B cell (primary cell): Measurements from ENCODE around the gene PRDM15. TPM values are rescaled to one million over a fixed set of nuclear protein-coding genes. Genes with fewer than 3 reads are reported as not detected.

Experiments used
- ATAC-seq: fragments of 200-7000 bp; cut with Tn5 transposase; one replicate; pipeline ENCODE4 v1.10.0; 2021; ENCODE audit warnings: low read depth, mild to moderate bottlenecking, moderate number of reproducible peaks, moderate library complexity
- CTCF ChIA-PET: fragments of 350-600 bp; sonication (Branson Sonifier 250); formaldehyde crosslinking; loops from one replicate; lab custom pipeline; 2021; ENCODE audit warnings: antibody characterized with exemption, inconsistent platforms; lab: Charles Lee
- POLR2A ChIA-PET: fragments of 350-600 bp; sonication (Branson Sonifier 250); formaldehyde crosslinking; loops from one replicate; lab custom pipeline; 2021; ENCODE audit warnings: antibody characterized with exemption; lab: Charles Lee
- DNase-seq: peaks from one replicate; pipeline ENCODE4 v3.0.0; 2013
- H2AFZ ChIP-seq: 2 replicates; pipeline ENCODE4 v1.6.1; 2012; ENCODE audit warnings: mild to moderate bottlenecking, low read depth, low read length; ENCODE audit not compliant: insufficient read depth, poor library complexity, severe bottlenecking
- H3K27ac ChIP-seq, 2 donors: 1 replicate in 1 of 2; 2 replicates in 1 of 2; pipeline ENCODE4 v1.5.1; 2012 to 2013; ENCODE audit warnings: low read length in 2 of 2, mild to moderate bottlenecking in 2 of 2, moderate library complexity in 1 of 2
- H3K27me3 ChIP-seq, 4 experiments: fragments of 200-600 bp in 1 of 4; sonication (generic) in 1 of 4; replicated peaks in 1 of 4; 1 replicate in 2 of 4; 2 replicates in 2 of 4; pipeline versions ENCODE4 v1.6.1 to v1.7.0; 2013 to 2016; ENCODE audit warnings: low read length in 3 of 4, mild to moderate bottlenecking in 2 of 4, mixed read lengths in 1 of 4, moderate library complexity in 1 of 4; ENCODE audit not compliant: insufficient read depth in 4 of 4, control insufficient read depth in 3 of 4; ENCODE audit errors: control extremely low read depth in 1 of 4
- H3K36me3 ChIP-seq, 2 experiments: replicated peaks in 1 of 2; 1 replicate in 1 of 2; 2 replicates in 1 of 2; pipeline versions ENCODE4 v1.6.1 to v1.7.1; 2013; ENCODE audit warnings: low read length in 1 of 2; ENCODE audit not compliant: insufficient read depth in 2 of 2, control insufficient read depth in 1 of 2; ENCODE audit errors: control extremely low read depth in 1 of 2, extremely low read depth in 1 of 2
- H3K4me1 ChIP-seq, 2 donors: fragments of 200-600 bp in 1 of 2; sonication (generic) in 1 of 2; 1 replicate in 1 of 2; 2 replicates in 1 of 2; pipeline versions ENCODE4 v1.5.1 to v1.6.1; 2013 to 2017; ENCODE audit warnings: low read length in 2 of 2; ENCODE audit not compliant: control insufficient read depth in 2 of 2, insufficient read depth in 2 of 2
- H3K4me2 ChIP-seq: replicated peaks from 2 replicates; pipeline ENCODE3; 2012; ENCODE audit warnings: mild to moderate bottlenecking, low read depth, low read length; ENCODE audit not compliant: poor library complexity, severe bottlenecking
- H3K4me3 ChIP-seq, 5 experiments: fragments of 200-600 bp in 1 of 5; sonication (generic) in 1 of 5; 1 replicate in 3 of 5; 2 replicates in 2 of 5; pipeline versions ENCODE4 v1.5.1 to v1.7.0; 2011 to 2016; ENCODE audit warnings: low read length in 4 of 5, mild to moderate bottlenecking in 4 of 5, low read depth in 2 of 5, control low read depth in 1 of 5, moderate library complexity in 1 of 5; ENCODE audit not compliant: insufficient read depth in 1 of 5; ENCODE audit errors: control extremely low read depth in 1 of 5, extremely low read depth in 1 of 5
- H3K79me2 ChIP-seq: fragments of 200-600 bp; sonication (generic); one replicate; pipeline ENCODE4 v1.6.0; 2016; ENCODE audit warnings: low read length; ENCODE audit not compliant: control insufficient read depth, insufficient read depth
- H3K9ac ChIP-seq: fragments of 200-600 bp; sonication (generic); 2 replicates; pipeline ENCODE4 v1.6.1; 2017; ENCODE audit warnings: mild to moderate bottlenecking, low read length, moderate library complexity
- H3K9me3 ChIP-seq, 3 donors: one replicate each; pipeline versions ENCODE4 v1.6.1 to v1.7.1; 2013; ENCODE audit warnings: low read length in 2 of 3; ENCODE audit not compliant: control insufficient read depth in 2 of 3, insufficient read depth in 1 of 3; ENCODE audit errors: control extremely low read depth in 1 of 3
- H4K20me1 ChIP-seq: 2 replicates; pipeline ENCODE4 v1.6.0; 2012; ENCODE audit warnings: mild to moderate bottlenecking, low read length; ENCODE audit not compliant: insufficient read depth, control insufficient read depth, poor library complexity, severe bottlenecking
- H3K27ac Mint-ChIP-seq: one replicate; pipeline ENCODE4 v1.8.0; 2021; ENCODE audit warnings: mixed read lengths
- H3K27me3 Mint-ChIP-seq: one replicate; pipeline ENCODE4 v1.8.0; 2021; ENCODE audit warnings: mixed read lengths
- H3K4me1 Mint-ChIP-seq: one replicate; pipeline ENCODE4 v1.8.0; 2021; ENCODE audit warnings: mixed read lengths
- H3K4me3 Mint-ChIP-seq: one replicate; pipeline ENCODE4 v1.8.0; 2021; ENCODE audit warnings: mixed read lengths
- H3K9me3 Mint-ChIP-seq: one replicate; pipeline ENCODE4 v1.8.0; 2022; ENCODE audit warnings: mixed read lengths; ENCODE audit not compliant: insufficient read depth
- CTCF ChIP-seq: fragments of 200-600 bp; IDR thresholded peaks from one replicate; pipeline ENCODE4 v1.8.0; 2022; ENCODE audit warnings: antibody characterized with exemption, mild to moderate bottlenecking
- EZH2 ChIP-seq: IDR thresholded peaks from 2 replicates; pipeline ENCODE4 v1.6.1; 2012; ENCODE audit warnings: borderline replicate concordance, low read depth, mild to moderate bottlenecking, moderate library complexity, low read length; ENCODE audit not compliant: insufficient read depth, poor library complexity, severe bottlenecking
- WGBS: methylation state at CpG from one replicate; pipeline ENCODE4 v1.1.5; 2013; ENCODE audit warnings: missing lambda C conversion rate; ENCODE audit not compliant: insufficient coverage; 5-methylcytosine and 5-hydroxymethylcytosine counted together
- intact Hi-C: fragments of 100-400 bp; cut with micrococcal nuclease; formaldehyde crosslinking; loops from one replicate; pipeline ENCODE4 v1.10.0; 2022
- polyA plus RNA-seq: library from polyadenylated mRNA; depleted of rRNA; stranded (reverse); fragments of >200 nt; gene quantifications from 2 replicates; pipeline ENCODE4 v1.2.3, GENCODE V29; 2012
- total RNA-seq, 2 donors: library from RNA; stranded (reverse); fragments of 120-200 nt in 1 of 2; gene quantifications; 1 replicate in 1 of 2; 2 replicates in 1 of 2; pipeline versions ENCODE4 v1.2.3 to v1.2.4, GENCODE V29; 2013 to 2022

The PRDM15 gene
- total and polyA plus RNA-seq, 2 donors (not counting 1 experiment from before 2014, with no cell fraction given): 21.3 to 29.2 TPM

DNA sequence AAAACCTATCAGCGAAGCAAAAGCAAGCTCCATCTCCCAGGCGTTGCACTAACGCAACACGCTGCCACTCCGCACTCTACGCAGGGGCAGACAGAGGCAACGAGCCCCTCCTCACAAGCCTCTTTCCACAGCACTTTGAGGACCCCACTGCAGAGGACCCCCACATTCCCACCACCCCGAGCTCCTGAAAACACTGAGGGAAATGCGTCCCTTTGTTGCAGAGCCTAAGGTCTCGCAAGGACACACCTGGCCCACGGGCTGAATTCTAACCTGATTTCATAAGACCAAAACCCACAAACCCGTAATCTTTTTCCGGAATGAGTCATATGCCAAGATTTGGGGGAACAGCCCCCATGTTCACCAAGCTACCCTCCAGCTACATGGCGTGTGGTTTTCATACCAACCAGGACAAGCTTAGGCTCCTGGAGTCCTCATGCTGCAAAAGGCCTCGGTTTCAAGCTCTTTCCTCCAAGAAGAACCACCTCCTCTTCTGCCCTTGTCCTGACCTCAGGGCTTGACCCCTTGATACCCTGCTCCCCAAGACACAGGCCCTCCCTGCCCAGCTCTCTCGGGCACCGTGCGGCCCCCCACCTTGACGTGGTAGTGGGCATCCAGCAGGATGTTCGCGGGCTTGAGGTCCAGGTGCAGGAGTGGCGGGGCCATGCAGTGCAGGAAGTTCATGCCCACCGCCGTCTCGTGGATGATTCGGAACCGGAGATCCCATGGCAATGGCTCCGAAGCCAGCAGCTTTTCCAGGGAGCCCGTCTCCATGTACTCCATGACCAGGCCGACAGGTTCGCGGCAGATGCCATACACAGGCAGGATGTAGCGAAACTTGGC, 123.0 kb downstream of the PRDM15 start:
- Histone ChIP-seq H3K79me2 (no peaks in the 10 kb centered on the region), H3K27me3 (peaks cover 0 to 18% (median 8%) of the 10 kb centered on the region in 4 experiments), H2AFZ (no peak overlapping the region), H3K9me3 (no peaks in the 10 kb centered on the region), H3K4me1 (peaks cover 3 to 6% of the 10 kb centered on the region in 2 donors), H4K20me1 (no peaks in the 10 kb centered on the region), H3K27ac (no peak overlapping the region), H3K36me3 (no peaks in the 10 kb centered on the region), H3K4me2 (no peak overlapping the region), H3K9ac (no peak overlapping the region), H3K4me3 (no peak overlapping the region)
- intact Hi-C loops: no loop called here
- CTCF ChIA-PET: no interaction called here
- no peak for ATAC-seq
- WGBS: 92% methylated on average over 33 of the region's 33 CpGs
- TF ChIP-seq CTCF: no peak
- no peak for TF ChIP-seq EZH2
- POLR2A ChIA-PET: no interaction called here
- Mint-ChIP-seq H3K27ac (no peak overlapping the region), H3K4me1 (peaks cover 7% of the 10 kb centered on the region), H3K27me3 (peaks cover 30% of the 10 kb centered on the region), H3K9me3 (no peaks in the 10 kb centered on the region), H3K4me3 (no peak overlapping the region)
- no peak for DNase-seq

- no peak overlapping the region for H3K4me2 ChIP-seq
- no peak overlapping the region for H3K27ac ChIP-seq
- H3K4me3 Mint-ChIP-seq: no peak overlapping the region
- H3K36me3 ChIP-seq: no peaks in the 10 kb centered on the region
- no peak overlapping the region for H3K4me3 ChIP-seq
- TF ChIP-seq CTCF: no peak
- TF ChIP-seq EZH2: no peak
- H3K79me2 ChIP-seq: no peaks in the 10 kb centered on the region
- H3K27me3 ChIP-seq: peaks cover 0 to 11% (median 5%) of the 10 kb centered on the region in 4 experiments
- H2AFZ ChIP-seq: no peak overlapping the region
- ATAC-seq (no peak), DNase-seq (no peak)
- no peaks in the 10 kb centered on the region for H3K9me3 Mint-ChIP-seq
- no peaks in the 10 kb centered on the region for H3K4me1 Mint-ChIP-seq
- H3K4me1 ChIP-seq: no peaks in the 10 kb centered on the region
- no peaks in the 10 kb centered on the region for H4K20me1 ChIP-seq
- peaks cover 22% of the 10 kb centered on the region for H3K27me3 Mint-ChIP-seq
- ChIA-PET CTCF (no interaction called here), POLR2A (no interaction called here)
- H3K9me3 ChIP-seq: no peaks in the 10 kb centered on the region
- intact Hi-C loops: no loop called here
- no peak overlapping the region for H3K27ac Mint-ChIP-seq
- no peak overlapping the region for H3K9ac ChIP-seq
- 94% methylated on average over 23 of the region's 23 CpGs for WGBS
Measured at GRCh38 chr21:41755258-41755933, 123.7 kb downstream of the PRDM15 start.
